GM12878 (cell line): ENCODE measurements around the gene RNFT2. TPM values are rescaled to one million over a fixed set of nuclear protein-coding genes. Genes with fewer than 3 reads are reported as not detected.

Experiments
- ATAC-seq: fragments of 200-7000 bp; cut with Tn5 transposase; 3 replicates; pipeline ENCODE4 v1.9.1; 2020; ENCODE audit warnings: mild to moderate bottlenecking, moderate library complexity
- BruUV-seq: library from RNA; stranded (reverse); fragments of 400-500 nt; replicated peaks from 2 replicates; lab custom pipeline; 2021; lab: Mats Ljungman, UMichigan
- CTCF ChIA-PET: fragments of 300-600 bp; sonication (Branson Sonifier 250); formaldehyde crosslinking; extraction: SDS; loops from one replicate; lab custom pipeline; 2021; ENCODE audit warnings: inconsistent platforms; lab: Yijun Ruan, JAX
- POLR2A ChIA-PET: fragments of 350-600 bp; formaldehyde crosslinking; extraction: SDS; loops from one replicate; lab custom pipeline; 2021; ENCODE audit warnings: inconsistent platforms; lab: Charles Lee
- RAD21 ChIA-PET: fragments of 300-600 bp; sonication (Branson Sonifier 250); formaldehyde crosslinking; loops from one replicate; lab custom pipeline; 2023; ENCODE audit warnings: antibody characterized with exemption; ENCODE audit not compliant: unreplicated experiment; lab: Charles Lee
- SMC1A ChIA-PET: fragments of 300-600 bp; sonication (Branson Sonifier 250); formaldehyde crosslinking; loops from one replicate; lab custom pipeline; 2023; ENCODE audit not compliant: unreplicated experiment, uncharacterized antibody; lab: Charles Lee
- DNase-seq: peaks from one replicate; pipeline ENCODE4 v3.0.0-alpha.2; 2011; ENCODE audit warnings: low read depth, low spot score
- FAIRE-seq: peaks from 3 replicates; lab custom pipeline; 2011; peaks lifted over from hg19 to GRCh38; lab: Jason Lieb, UNC
- H2AFZ ChIP-seq: 2 replicates; pipeline ENCODE4 v1.6.0; 2011; ENCODE audit warnings: low read depth, low read length, control low read depth; ENCODE audit not compliant: control insufficient read depth
- H3K27ac ChIP-seq: 2 replicates; pipeline ENCODE4 v1.5.1; 2011; ENCODE audit warnings: control low read depth; ENCODE audit not compliant: control insufficient read depth, insufficient read depth
- H3K27me3 ChIP-seq, 2 experiments: replicated peaks in 1 of 2; 2 replicates each; pipeline versions ENCODE4 v1.6.0 to v1.6.1; 2011; ENCODE audit warnings: low read length in 1 of 2; ENCODE audit not compliant: control insufficient read depth in 2 of 2, insufficient read depth in 2 of 2
- H3K36me3 ChIP-seq, 2 experiments: 2 replicates each; pipeline ENCODE4 v1.5.1; 2011; ENCODE audit warnings: low read length in 1 of 2; ENCODE audit not compliant: control insufficient read depth in 2 of 2, insufficient read depth in 2 of 2
- H3K4me1 ChIP-seq: 2 replicates; pipeline ENCODE4 v1.6.1; 2011; ENCODE audit warnings: mild to moderate bottlenecking, low read length, moderate library complexity, mixed read lengths; ENCODE audit not compliant: control insufficient read depth, insufficient read depth
- H3K4me2 ChIP-seq: 2 replicates; pipeline ENCODE4 v1.6.0; 2011; ENCODE audit warnings: control low read depth; ENCODE audit not compliant: control insufficient read depth, insufficient read depth
- H3K4me3 ChIP-seq: fragments of 200-600 bp; sonication (generic); 2 replicates; pipeline ENCODE4 v1.5.1; 2016
- H3K79me2 ChIP-seq: 2 replicates; pipeline ENCODE4 v1.6.0; 2011; ENCODE audit warnings: low read length; ENCODE audit not compliant: control insufficient read depth, insufficient read depth
- H3K9ac ChIP-seq: 2 replicates; pipeline ENCODE4 v1.8.0; 2011; ENCODE audit warnings: low read length, control low read depth, mixed read lengths; ENCODE audit not compliant: control insufficient read depth, insufficient read depth
- H3K9me3 ChIP-seq: replicated peaks from 3 replicates; pipeline ENCODE4 v1.5.1; 2011; ENCODE audit warnings: mild to moderate bottlenecking, low read length; ENCODE audit not compliant: control insufficient read depth, insufficient read depth
- H4K20me1 ChIP-seq: 2 replicates; pipeline ENCODE4 v1.6.0; 2011; ENCODE audit not compliant: control insufficient read depth, insufficient read depth
- ATF7 ChIP-seq: fragments of 450-650 bp; IDR thresholded peaks from 2 replicates; pipeline ENCODE4 v1.6.1; 2016; ENCODE audit warnings: low read depth, mild to moderate bottlenecking
- BHLHE40 ChIP-seq, 2 experiments: fragments of 450-650 bp in 1 of 2; IDR thresholded peaks; 2 replicates each; pipeline ENCODE4 v1.6.1; 2011 to 2017; ENCODE audit warnings: low read depth in 2 of 2, borderline replicate concordance in 1 of 2, improper control_type of control experiment in 1 of 2, low read length in 1 of 2, mild to moderate bottlenecking in 1 of 2
- CREM ChIP-seq: IDR thresholded peaks from 2 replicates; pipeline ENCODE4 v1.6.1; 2014; ENCODE audit warnings: antibody characterized with exemption, low read depth
- ETV6 ChIP-seq, 2 experiments: fragments of 450-650 bp in 1 of 2; IDR thresholded peaks in 1 of 2; conservative IDR thresholded peaks in 1 of 2; 2 replicates each; pipeline ENCODE4 v1.6.1; 2014; ENCODE audit warnings: antibody characterized with exemption in 1 of 2, borderline replicate concordance in 1 of 2, low read depth in 1 of 2, mild to moderate bottlenecking in 1 of 2, moderate library complexity in 1 of 2
- MEF2B ChIP-seq: fragments of 450-650 bp; IDR thresholded peaks from 2 replicates; pipeline ENCODE4 v1.6.1; 2018; ENCODE audit warnings: mild to moderate bottlenecking, moderate library complexity; ENCODE audit not compliant: partially characterized antibody, poor library complexity, severe bottlenecking
- PAX5 ChIP-seq: IDR thresholded peaks from 2 replicates; pipeline ENCODE4 v1.6.1; 2011; ENCODE audit warnings: low read depth, low read length, borderline replicate concordance
- RAD21 ChIP-seq: IDR thresholded peaks from 2 replicates; pipeline ENCODE4 v1.6.1; 2011; ENCODE audit warnings: mild to moderate bottlenecking, low read depth, low read length, moderate library complexity; ENCODE audit not compliant: insufficient read depth
- RFX5 ChIP-seq: IDR thresholded peaks from 2 replicates; pipeline ENCODE4 v1.6.1; 2011; ENCODE audit warnings: low read depth, low read length, improper control_type of control experiment
- TAF1 ChIP-seq: IDR thresholded peaks from 2 replicates; pipeline ENCODE4 v1.6.1; 2011; ENCODE audit warnings: mild to moderate bottlenecking, low read depth, low read length, borderline replicate concordance
- TCF12 ChIP-seq: IDR thresholded peaks from 2 replicates; pipeline ENCODE4 v1.6.1; 2011; ENCODE audit warnings: low read depth, mild to moderate bottlenecking, low read length
- TCF7 ChIP-seq: IDR thresholded peaks from 2 replicates; pipeline ENCODE4 v1.6.1; 2014; ENCODE audit warnings: antibody characterized with exemption, borderline replicate concordance
- ZNF24 ChIP-seq: fragments of 450-650 bp; IDR thresholded peaks from 2 replicates; pipeline ENCODE4 v1.6.1; 2017; ENCODE audit warnings: antibody characterized with exemption, mild to moderate bottlenecking
- ZNF622 ChIP-seq: fragments of 450-650 bp; IDR thresholded peaks from 2 replicates; pipeline ENCODE4 v1.6.1; 2017; ENCODE audit warnings: mild to moderate bottlenecking, inconsistent platforms
- WGBS: methylation state at CpG from one replicate; pipeline ENCODE4 v1.1.6; 2016; ENCODE audit warnings: low lambda C conversion rate; ENCODE audit not compliant: insufficient replicate concordance, insufficient coverage; ENCODE audit errors: missing lambda C conversion rate; 5-methylcytosine and 5-hydroxymethylcytosine counted together
- in situ Hi-C: fragments of 300-500 bp; cut with MboI; formaldehyde crosslinking; loops from 9 replicates; pipeline ENCODE4 v1.14.3; 2018; ENCODE audit warnings: mixed read lengths
- intact Hi-C: fragments of 100-400 bp; cut with micrococcal nuclease; formaldehyde crosslinking; loops from one replicate; pipeline ENCODE4 v1.14.2; 2022; ENCODE audit not compliant: unreplicated experiment
- polyA plus RNA-seq, 11 experiments: library from polyadenylated mRNA; depleted of rRNA in 4 of 11; unstranded in 6 of 11; stranded (reverse) in 5 of 11; fragments of >200 nt; fragmentation: Nextera tagmentation in 4 of 11; fragmentation: Illumina TruSeq in 1 of 11; extraction: Ambion mirVana in 4 of 11; extraction: Trizol in 1 of 11; gene quantifications; 1 replicate in 1 of 11; 2 replicates in 10 of 11; pipeline versions ENCODE4 v1.2.1 to v1.2.3, GENCODE V29; 2011 to 2016; ENCODE audit warnings: inconsistent platforms in 2 of 11, missing spikeins in 2 of 11, low read depth in 1 of 11
- total RNA-seq, 4 experiments: library from RNA; depleted of rRNA in 3 of 4; stranded (reverse); fragments of >200 nt in 3 of 4; fragmentation: Illumina TruSeq in 1 of 4; extraction: Trizol in 1 of 4; gene quantifications; 2 replicates each; pipeline versions ENCODE4 v1.2.1 to v1.2.3, GENCODE V29; 2013 to 2021
- TF ChIP-seq, protein P1 (sequence below): IDR thresholded peaks from 2 replicates; pipeline ENCODE4 v1.6.1; 2011; ENCODE audit warnings: low read depth, low read length, improper control_type of control experiment, borderline replicate concordance
- TF ChIP-seq, protein P2 (sequence below): fragments of 450-650 bp; IDR thresholded peaks from 2 replicates; pipeline ENCODE4 v1.6.1; 2017; ENCODE audit warnings: borderline replicate concordance
- TF ChIP-seq, protein P3 (sequence below): fragments of 450-650 bp; formaldehyde crosslinking; IDR thresholded peaks from 2 replicates; pipeline ENCODE4 v1.5.0; 2022; ENCODE audit warnings: mild to moderate bottlenecking, missing genetic modification characterization

The RNFT2 gene
- total and polyA plus RNA-seq, 10 of the 15 experiments (the other 5 are each of a cell fraction or from before 2014, with no cell fraction given): 2.5 to 17.3 (median 9.7) TPM

DNA sequence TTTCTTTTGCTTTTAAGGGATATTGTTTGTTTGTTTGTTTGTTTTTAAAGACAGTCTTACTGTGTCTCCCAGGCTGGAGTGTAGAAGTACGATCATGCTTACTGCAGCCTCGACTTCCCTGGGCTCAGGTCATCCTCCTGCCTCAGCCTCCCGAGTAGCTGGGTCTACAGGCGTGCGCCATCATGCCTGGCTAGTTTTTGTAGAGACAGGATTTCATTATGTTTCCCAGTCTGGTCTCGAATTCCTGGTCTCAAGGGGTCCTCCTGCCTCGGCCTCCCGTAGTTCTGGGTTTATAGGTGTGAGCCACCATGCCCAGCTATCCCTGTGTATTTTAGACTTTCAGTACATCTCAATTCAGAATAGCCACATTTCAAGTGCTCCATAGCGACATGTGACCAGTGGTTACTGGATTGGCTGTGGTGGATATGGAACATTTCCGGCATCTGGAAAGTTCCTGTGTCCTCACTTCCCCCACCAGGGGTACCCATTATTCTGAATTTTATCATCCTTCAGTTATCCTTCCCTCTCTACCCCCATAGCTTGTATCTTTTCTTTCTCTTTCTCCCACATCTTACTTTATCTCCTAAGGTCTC is 82.0 kb downstream of the RNFT2 start (continued):
- TF ChIP-seq, protein P1, sequence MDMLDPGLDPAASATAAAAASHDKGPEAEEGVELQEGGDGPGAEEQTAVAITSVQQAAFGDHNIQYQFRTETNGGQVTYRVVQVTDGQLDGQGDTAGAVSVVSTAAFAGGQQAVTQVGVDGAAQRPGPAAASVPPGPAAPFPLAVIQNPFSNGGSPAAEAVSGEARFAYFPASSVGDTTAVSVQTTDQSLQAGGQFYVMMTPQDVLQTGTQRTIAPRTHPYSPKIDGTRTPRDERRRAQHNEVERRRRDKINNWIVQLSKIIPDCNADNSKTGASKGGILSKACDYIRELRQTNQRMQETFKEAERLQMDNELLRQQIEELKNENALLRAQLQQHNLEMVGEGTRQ: no peak
- TF ChIP-seq TCF7: no peak
- no peak for TF ChIP-seq CREM
- TF ChIP-seq ETV6 (conservative IDR thresholded peaks at IDR 0.05 in 1 of 2, IDR thresholded peaks at IDR 0.05 in 1 of 2; ENCODE audit: borderline replicate concordance in 1 of 2, low read depth in 1 of 2): no peak
- no peak for TF ChIP-seq RAD21
- TF ChIP-seq, all 136 proteins: peak for 0

DNA sequence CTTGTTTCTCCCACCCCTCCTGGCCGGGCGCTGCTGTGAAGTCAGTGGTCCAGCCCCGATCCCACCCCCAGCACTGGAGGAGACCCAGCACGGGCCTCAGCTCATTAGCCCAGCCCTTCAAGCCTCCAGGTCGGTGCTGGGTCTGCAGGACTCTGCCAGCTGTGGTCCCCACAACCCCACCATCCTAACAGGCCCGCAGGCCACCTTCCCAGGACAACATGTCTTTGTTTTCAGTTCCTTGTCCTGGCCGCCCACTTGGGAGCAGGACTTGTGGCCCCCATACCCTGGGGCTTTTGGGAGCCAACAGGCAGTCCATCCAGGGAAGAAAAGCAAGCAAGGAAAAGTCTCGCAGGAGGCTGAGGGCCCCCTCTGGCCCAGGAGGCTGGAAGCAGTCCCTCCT is 83.2 kb downstream of the RNFT2 start:
- no peak overlapping the region for H3K4me2 ChIP-seq
- no peaks in the 10 kb centered on the region for H3K9me3 ChIP-seq
- ChIA-PET RAD21 (interaction anchor here (0.6 kb wide), 1 partner anchor 1036 kb away, joined by 3 read pairs; no protein-coding TSS in a partner anchor), CTCF (no interaction called here), POLR2A (no interaction called here), SMC1A (no interaction called here)
- H3K79me2 ChIP-seq: no peaks in the 10 kb centered on the region
- H3K4me3 ChIP-seq: no peak overlapping the region
- in situ Hi-C loops: no loop called here
- ATAC-seq (no peak), DNase-seq (no peak), FAIRE-seq (no peak)
- no peak overlapping the region for H2AFZ ChIP-seq
- no peak overlapping the region for H3K9ac ChIP-seq
- intact Hi-C loops: no loop called here
- H3K27ac ChIP-seq: no peak overlapping the region
- H3K36me3 ChIP-seq: no peaks in the 10 kb centered on the region
- H3K27me3 ChIP-seq: no peaks in the 10 kb centered on the region
- WGBS: 75% methylated on average over 7 of the region's 8 CpGs
- no peaks in the 10 kb centered on the region for H4K20me1 ChIP-seq
- BruUV-seq: no TSS peak
- H3K4me1 ChIP-seq: peaks cover 6% of the 10 kb centered on the region; the same call in 1 of the 2 replicates
- TF ChIP-seq ZNF622: no peak
- TF ChIP-seq PAX5: no peak
- no peak for TF ChIP-seq ATF7
- no peak for TF ChIP-seq BHLHE40 (IDR thresholded peaks at IDR 0.05; ENCODE audit: borderline replicate concordance in 1 of 2, low read depth in 2 of 2, low read length in 1 of 2)
- no peak for TF ChIP-seq TAF1
- TF ChIP-seq, protein P2, sequence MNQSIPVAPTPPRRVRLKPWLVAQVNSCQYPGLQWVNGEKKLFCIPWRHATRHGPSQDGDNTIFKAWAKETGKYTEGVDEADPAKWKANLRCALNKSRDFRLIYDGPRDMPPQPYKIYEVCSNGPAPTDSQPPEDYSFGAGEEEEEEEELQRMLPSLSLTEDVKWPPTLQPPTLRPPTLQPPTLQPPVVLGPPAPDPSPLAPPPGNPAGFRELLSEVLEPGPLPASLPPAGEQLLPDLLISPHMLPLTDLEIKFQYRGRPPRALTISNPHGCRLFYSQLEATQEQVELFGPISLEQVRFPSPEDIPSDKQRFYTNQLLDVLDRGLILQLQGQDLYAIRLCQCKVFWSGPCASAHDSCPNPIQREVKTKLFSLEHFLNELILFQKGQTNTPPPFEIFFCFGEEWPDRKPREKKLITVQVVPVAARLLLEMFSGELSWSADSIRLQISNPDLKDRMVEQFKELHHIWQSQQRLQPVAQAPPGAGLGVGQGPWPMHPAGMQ: no peak
- no peak for TF ChIP-seq TCF12
- no peak for TF ChIP-seq RFX5
- TF ChIP-seq, protein P3, sequence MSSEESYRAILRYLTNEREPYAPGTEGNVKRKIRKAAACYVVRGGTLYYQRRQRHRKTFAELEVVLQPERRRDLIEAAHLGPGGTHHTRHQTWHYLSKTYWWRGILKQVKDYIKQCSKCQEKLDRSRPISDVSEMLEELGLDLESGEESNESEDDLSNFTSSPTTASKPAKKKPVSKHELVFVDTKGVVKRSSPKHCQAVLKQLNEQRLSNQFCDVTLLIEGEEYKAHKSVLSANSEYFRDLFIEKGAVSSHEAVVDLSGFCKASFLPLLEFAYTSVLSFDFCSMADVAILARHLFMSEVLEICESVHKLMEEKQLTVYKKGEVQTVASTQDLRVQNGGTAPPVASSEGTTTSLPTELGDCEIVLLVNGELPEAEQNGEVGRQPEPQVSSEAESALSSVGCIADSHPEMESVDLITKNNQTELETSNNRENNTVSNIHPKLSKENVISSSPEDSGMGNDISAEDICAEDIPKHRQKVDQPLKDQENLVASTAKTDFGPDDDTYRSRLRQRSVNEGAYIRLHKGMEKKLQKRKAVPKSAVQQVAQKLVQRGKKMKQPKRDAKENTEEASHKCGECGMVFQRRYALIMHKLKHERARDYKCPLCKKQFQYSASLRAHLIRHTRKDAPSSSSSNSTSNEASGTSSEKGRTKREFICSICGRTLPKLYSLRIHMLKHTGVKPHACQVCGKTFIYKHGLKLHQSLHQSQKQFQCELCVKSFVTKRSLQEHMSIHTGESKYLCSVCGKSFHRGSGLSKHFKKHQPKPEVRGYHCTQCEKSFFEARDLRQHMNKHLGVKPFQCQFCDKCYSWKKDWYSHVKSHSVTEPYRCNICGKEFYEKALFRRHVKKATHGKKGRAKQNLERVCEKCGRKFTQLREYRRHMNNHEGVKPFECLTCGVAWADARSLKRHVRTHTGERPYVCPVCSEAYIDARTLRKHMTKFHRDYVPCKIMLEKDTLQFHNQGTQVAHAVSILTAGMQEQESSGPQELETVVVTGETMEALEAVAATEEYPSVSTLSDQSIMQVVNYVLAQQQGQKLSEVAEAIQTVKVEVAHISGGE (CRISPR knock-in tag): no peak
- no peak for TF ChIP-seq ZNF24
- no peak for TF ChIP-seq MEF2B
